Panc1 (cell line): ENCODE results near the gene PTPN4. TPM values are rescaled to one million over a fixed set of nuclear protein-coding genes. Genes with fewer than 3 reads are reported as not detected.

Experiments
- ATAC-seq: fragments of 200-7000 bp; cut with Tn5 transposase; 2 replicates; pipeline ENCODE4 v1.9.1; 2020; ENCODE audit warnings: mild to moderate bottlenecking, moderate library complexity
- BruUV-seq: library from RNA; stranded (reverse); fragments of 400-500 nt; replicated peaks from 2 replicates; lab custom pipeline; 2021; lab: Mats Ljungman, UMichigan
- CTCF ChIA-PET: fragments of 300-600 bp; sonication (Branson Sonifier 250); formaldehyde crosslinking; loops from one replicate; lab custom pipeline; 2022; ENCODE audit warnings: antibody characterized with exemption; lab: Charles Lee
- POLR2A ChIA-PET: fragments of 300-600 bp; sonication (Branson Sonifier 250); formaldehyde crosslinking; loops from one replicate; lab custom pipeline; 2022; ENCODE audit warnings: antibody characterized with exemption; lab: Charles Lee
- DNase-seq: peaks from one replicate; pipeline ENCODE4 v3.0.0-alpha.2; 2010; ENCODE audit warnings: low read depth, low spot score
- H3K27ac ChIP-seq: 2 replicates; pipeline ENCODE4 v1.5.1; 2011; ENCODE audit warnings: mild to moderate bottlenecking, low read length, inconsistent platforms
- H3K27me3 ChIP-seq: fragments of 200-500 bp; sonication (Bioruptor generic); 2 replicates; pipeline ENCODE4 v1.6.0; 2014; ENCODE audit warnings: low read length, inconsistent platforms; ENCODE audit not compliant: control insufficient read depth, insufficient read depth
- H3K36me3 ChIP-seq: fragments of 200-500 bp; sonication (Bioruptor generic); 2 replicates; pipeline ENCODE4 v1.5.1; 2014; ENCODE audit warnings: inconsistent platforms, mild to moderate bottlenecking, low read length, moderate library complexity; ENCODE audit not compliant: control insufficient read depth, insufficient read depth
- H3K4me1 ChIP-seq: 2 replicates; pipeline ENCODE4 v1.5.1; 2011; ENCODE audit warnings: inconsistent platforms, mild to moderate bottlenecking, low read length, moderate library complexity; ENCODE audit not compliant: control insufficient read depth, insufficient read depth
- H3K4me3 ChIP-seq, 2 experiments: 2 replicates each; pipeline ENCODE4 v1.5.1; 2011 to 2012; ENCODE audit warnings: low read depth in 2 of 2, low read length in 2 of 2, mild to moderate bottlenecking in 2 of 2, inconsistent platforms in 1 of 2, moderate library complexity in 1 of 2
- H3K9me3 ChIP-seq: fragments of 200-500 bp; sonication (Bioruptor generic); 2 replicates; pipeline ENCODE4 v1.5.1; 2014; ENCODE audit warnings: low read depth, mild to moderate bottlenecking, inconsistent platforms, low read length, moderate library complexity; ENCODE audit not compliant: control insufficient read depth, insufficient read depth
- CTCF ChIP-seq: fragments of 450-650 bp; IDR thresholded peaks from 2 replicates; pipeline ENCODE4 v1.5.1; 2017; ENCODE audit warnings: mild to moderate bottlenecking
- POLR2AphosphoS5 ChIP-seq: IDR thresholded peaks from 2 replicates; pipeline ENCODE4 v1.6.1; 2012; ENCODE audit warnings: mild to moderate bottlenecking, low read depth, low read length, moderate library complexity
- REST ChIP-seq, 2 experiments: IDR thresholded peaks; 2 replicates each; pipeline ENCODE4 v1.6.1; 2011 to 2012; ENCODE audit warnings: low read depth in 2 of 2, control low read depth in 1 of 2, low read length in 1 of 2, mild to moderate bottlenecking in 1 of 2, moderate library complexity in 1 of 2; ENCODE audit not compliant: insufficient read depth in 1 of 2
- SIN3A ChIP-seq: IDR thresholded peaks from 2 replicates; pipeline ENCODE4 v1.6.1; 2012; ENCODE audit warnings: low read depth, mild to moderate bottlenecking, low read length, moderate library complexity, borderline replicate concordance; ENCODE audit not compliant: insufficient read depth
- TCF7L2 ChIP-seq: IDR thresholded peaks from 2 replicates; pipeline ENCODE4 v1.6.1; 2011; ENCODE audit warnings: mild to moderate bottlenecking, low read depth, low read length, inconsistent platforms
- in situ Hi-C: cut with HindIII; loops from 2 replicates; pipeline ENCODE4 v1.10.0; 2016; ENCODE audit warnings: low sequenced_read_pairs, low pct_unique_long_range_greater_than_20kb
- intact Hi-C: fragments of 100-400 bp; cut with micrococcal nuclease; formaldehyde crosslinking; loops from one replicate; pipeline ENCODE4 v1.10.0; 2022; ENCODE audit not compliant: unreplicated experiment
- total RNA-seq: library from RNA; stranded (reverse); gene quantifications from one replicate; pipeline ENCODE4 v1.2.1, GENCODE V29; 2021; ENCODE audit not compliant: unreplicated experiment

PTPN4 gene
- total RNA-seq, 1 experiment from 2014 or later, result 45.9 TPM

GRCh38 chr2:119827866-119828507 is 68.3 kb downstream of the PTPN4 start:
- H3K4me3 ChIP-seq, result no peak overlapping the region
- BruUV-seq, result no TSS peak
- in situ Hi-C loops (no loop called here), intact Hi-C loops (loop anchor here (5.0 to 10.0 kb wide), 2 partner anchors 126 to 347 kb away; no protein-coding TSS in a partner anchor)
- H3K27ac ChIP-seq, result no peak overlapping the region
- DNase-seq, result no peak
- H3K4me1 ChIP-seq, result peaks cover 3% of the 10 kb centered on the region; the same call in 1 of the 2 replicates
- H3K9me3 ChIP-seq, result peaks cover 3% of the 10 kb centered on the region; the same call in 1 of the 2 replicates
- POLR2A ChIA-PET, result no interaction called here
- H3K36me3 ChIP-seq, result no peaks in the 10 kb centered on the region
- H3K27me3 ChIP-seq, result no peaks in the 10 kb centered on the region
- CTCF ChIA-PET, result interaction anchor here (0.6 kb wide), 1 partner anchor 517 kb away, joined by 6 read pairs; no protein-coding TSS in a partner anchor
- ATAC-seq, result peak; percentile 39; the same call in 1 of the 2 replicates
- no peak for TF ChIP-seq CTCF
- TF ChIP-seq TCF7L2, result no peak
- no peak for TF ChIP-seq REST (IDR thresholded peaks at IDR 0.05; ENCODE audit: insufficient read depth in 1 of 2, low read depth in 2 of 2, low read length in 1 of 2)
- no peak for TF ChIP-seq SIN3A
- no peak for TF ChIP-seq POLR2AphosphoS5

- H3K4me3 ChIP-seq, result no peak overlapping the region
- ChIA-PET POLR2A (no interaction called here), CTCF (no interaction called here)
- no peaks in the 10 kb centered on the region for H3K4me1 ChIP-seq
- no peaks in the 10 kb centered on the region for H3K36me3 ChIP-seq
- in situ Hi-C loops, result no loop called here
- TF ChIP-seq REST (IDR thresholded peaks at IDR 0.05; ENCODE audit: insufficient read depth in 1 of 2, low read depth in 2 of 2, low read length in 1 of 2) (no peak), SIN3A (no peak), TCF7L2 (no peak), CTCF (no peak), POLR2AphosphoS5 (no peak)
- BruUV-seq, result no TSS peak
- DNase-seq (no peak), ATAC-seq (no peak)
- H3K27ac ChIP-seq, result no peak overlapping the region
- intact Hi-C loops, result no loop called here
- H3K9me3 ChIP-seq, result no peaks in the 10 kb centered on the region
- H3K27me3 ChIP-seq, result no peaks in the 10 kb centered on the region
These were observed 76.9 kb downstream of the PTPN4 start for GRCh38 chr2:119836455-119837142.
